ENCODE measurements around the gene NME7. TPM values are rescaled to one million over a fixed set of nuclear protein-coding genes. Genes with fewer than 3 reads are reported as not detected.

NME7 gene
- polyA plus RNA-seq, 5 donors = 46.7 to 86.5 (median 59.2) TPM

- DNase-seq = no peak
Observed at GRCh38 chr1:169160845-169161495, 206.6 kb downstream of the NME7 start.

DNA sequence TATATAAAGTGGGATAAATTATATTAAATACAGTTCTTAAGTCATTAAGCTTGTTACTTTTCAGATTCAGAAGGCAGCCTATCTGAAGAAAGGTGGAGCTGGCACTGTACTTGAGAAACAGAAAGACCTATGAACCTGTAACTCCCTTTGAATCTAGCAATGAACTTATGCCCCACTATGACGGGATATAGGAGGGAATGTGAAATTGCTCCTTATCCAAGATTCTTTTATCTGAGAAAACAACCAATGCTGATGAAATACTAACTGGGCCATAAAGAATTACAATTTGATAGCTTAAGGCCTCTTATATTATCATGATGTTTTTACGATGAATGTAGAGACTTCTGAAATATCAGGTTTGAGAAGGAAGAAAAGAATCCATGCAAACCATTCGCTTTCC lies 211.0 kb downstream of the NME7 start:
- DNase-seq = no peak

- DNase-seq = no peak
Observed at GRCh38 chr1:169155675-169156074, 211.9 kb downstream of the NME7 start.

DNA sequence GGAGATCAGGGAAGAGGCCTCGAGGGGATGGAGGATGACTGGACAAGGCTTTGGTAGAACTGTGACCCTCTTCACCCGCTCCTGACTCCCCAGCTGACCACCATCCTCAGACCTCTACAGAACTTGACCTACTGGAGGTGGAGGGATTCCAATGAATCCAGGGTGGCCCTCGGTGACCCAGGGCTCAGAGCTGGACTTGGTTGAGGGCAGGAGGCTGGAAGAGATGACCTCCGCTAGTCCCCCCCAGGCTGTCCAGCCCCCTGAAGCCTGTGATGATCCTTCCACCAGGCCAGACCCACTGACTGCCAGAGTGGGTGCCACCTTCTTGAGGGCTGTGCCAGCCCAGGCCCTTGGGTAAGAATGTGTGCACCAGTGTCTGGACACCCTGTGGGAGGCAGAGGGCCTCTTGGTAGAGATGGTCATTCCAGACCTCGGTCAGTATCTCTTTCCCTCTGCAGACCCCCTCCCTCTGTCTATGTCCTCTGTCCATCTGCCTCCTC lies 216.2 kb downstream of the NME7 start:
- DNase-seq = no peak

- DNase-seq = no peak
Observed at GRCh38 chr1:169150641-169151337, 216.8 kb downstream of the NME7 start.

DNA sequence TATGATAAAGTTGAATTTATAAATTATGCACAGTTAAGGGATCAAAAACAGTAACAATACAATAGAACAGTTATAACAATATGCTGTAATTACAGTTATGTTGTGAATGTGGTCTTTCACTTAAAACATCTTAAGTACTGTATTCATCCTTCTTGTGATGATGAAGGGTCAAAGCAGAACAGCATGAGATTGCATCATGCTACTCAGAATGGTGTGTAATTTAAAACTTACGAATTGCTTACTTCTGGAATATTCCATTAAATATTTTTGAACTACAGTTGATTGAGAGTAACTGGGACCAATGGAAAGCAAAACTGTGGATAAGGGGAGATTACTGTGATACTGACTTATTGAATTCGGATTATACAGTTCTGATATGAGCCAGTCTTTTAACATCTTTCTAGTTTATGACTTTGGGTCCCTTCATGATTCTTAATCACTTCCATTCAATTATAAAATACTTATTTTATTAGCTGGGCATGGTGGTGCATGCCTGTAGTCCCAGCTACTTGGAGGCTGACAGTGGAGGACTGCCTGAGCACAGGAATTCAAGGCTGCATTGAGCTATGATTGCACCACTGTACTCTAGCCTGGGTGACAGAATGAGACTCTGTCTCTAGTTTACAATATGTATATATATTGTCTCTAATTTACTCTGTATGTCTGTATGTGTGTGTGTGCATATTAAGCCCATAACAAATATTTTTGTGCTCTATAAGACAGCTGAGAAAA lies 217.9 kb downstream of the NME7 start:
- no peak for DNase-seq

GRCh38 chr1:169148472-169149252 lies 218.9 kb downstream of the NME7 start:
- no peak for DNase-seq

GRCh38 chr1:169146576-169147214 lies 220.9 kb downstream of the NME7 start:
- DNase-seq = no peak

DNA sequence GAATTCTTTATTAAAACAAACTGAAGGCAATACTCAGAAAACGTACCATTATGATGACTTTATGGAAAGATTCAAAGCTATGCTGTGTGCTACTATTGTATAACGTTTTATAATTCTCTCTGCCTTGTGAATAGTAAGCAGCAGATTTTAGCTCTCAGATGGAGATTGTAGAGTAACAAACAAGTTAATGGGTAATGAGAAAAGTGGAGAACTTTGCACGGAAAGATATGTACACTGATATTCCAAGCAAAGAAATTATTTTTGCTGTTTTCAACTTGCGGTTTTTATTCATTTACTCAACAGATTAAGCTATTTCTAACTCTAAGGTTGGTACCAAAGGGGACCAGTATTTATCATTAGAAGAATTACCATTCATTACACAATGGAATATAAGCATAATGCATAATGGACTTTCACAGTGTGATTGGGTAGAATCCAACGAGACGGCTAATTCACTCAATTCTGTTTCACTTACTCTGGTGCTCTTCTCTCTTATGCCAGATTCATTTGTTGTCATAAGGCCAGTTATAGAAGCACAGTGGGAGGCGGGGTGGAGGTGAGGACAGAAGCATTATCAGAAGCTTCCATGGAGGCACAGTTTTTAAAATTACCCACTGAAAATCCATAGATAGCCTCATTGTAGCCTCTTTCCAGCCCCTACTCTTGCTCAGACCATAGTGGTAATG lies 222.5 kb downstream of the NME7 start:
- no peak for DNase-seq

GRCh38 chr1:169143984-169144383 lies 223.6 kb downstream of the NME7 start:
- DNase-seq = no peak

- DNase-seq = no peak
Observed at GRCh38 chr1:169143346-169143745, 224.3 kb downstream of the NME7 start.

DNA sequence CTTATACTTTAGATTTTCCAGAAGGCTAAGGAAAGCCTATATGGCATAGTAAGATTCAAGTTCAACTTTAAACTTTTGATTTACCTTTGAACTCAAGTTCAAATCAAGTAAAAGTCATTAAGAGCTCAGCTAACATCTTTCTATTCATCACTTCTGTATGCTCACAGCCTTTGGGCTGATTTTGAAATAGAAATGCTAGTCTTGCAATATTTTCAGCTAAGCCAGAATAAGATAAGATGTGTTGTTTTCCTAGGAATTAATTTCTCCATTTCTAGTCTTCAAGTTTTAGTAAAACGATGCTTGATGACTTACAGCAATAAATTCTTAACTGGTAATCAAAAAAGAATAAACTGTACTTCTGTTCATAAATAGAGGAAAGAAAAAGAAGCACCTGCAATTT lies 225.5 kb downstream of the NME7 start:
- DNase-seq = no peak

DNA sequence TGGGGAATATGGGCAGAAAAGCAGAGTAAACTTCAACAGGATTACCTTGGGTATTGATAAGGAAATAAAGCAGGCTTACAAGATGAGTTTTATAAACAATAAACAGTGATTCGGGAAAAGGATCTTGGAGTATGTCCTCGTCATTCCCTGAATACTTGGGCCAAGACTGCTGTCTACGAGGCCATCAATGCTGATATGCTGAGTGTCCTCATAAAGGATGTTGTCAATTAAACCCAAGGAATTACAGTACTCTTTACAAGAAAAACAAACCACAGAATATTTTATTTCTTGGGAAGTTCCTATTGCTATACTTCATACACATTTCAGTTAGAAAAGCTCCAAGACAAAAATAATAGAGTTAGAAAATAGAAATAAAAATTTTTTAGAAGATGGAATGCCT lies 226.2 kb downstream of the NME7 start:
- DNase-seq = no peak

DNA sequence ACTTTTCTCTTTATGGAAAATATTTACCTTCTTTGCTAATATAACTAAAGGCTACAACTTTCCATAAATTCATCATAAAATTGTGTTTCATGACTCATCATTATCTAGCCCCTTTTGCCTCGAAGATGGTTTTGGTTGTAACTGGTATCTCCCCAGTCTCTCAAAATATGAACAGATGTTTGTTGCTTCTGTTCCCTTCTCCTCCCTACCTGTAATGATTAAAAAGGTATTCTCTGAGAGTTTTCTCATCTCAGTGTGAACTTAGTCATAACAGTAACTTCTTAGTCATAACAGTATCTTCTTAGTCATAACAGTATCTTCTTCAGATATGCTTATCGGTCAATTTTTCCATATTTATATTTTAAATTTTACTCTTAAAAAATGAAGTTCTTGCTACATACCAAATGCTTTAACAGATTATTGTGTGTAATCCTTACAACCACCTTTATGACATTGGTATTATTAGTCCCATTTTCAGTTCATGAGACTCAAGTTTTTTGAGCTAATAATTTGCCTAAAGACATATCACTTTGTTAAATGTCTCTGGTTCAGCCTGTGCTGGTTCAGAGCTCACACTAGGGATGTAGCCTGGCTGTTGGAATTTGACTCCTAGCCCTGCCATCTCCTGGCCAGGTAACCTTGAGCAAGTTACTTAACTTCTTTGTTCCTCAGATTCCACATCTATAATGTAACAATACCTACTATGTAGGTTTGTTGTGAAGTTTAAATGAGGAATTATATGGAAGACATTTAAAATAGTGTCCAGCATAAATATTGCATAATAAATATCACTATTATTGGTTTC lies 228.5 kb downstream of the NME7 start:
- no peak for DNase-seq

DNA sequence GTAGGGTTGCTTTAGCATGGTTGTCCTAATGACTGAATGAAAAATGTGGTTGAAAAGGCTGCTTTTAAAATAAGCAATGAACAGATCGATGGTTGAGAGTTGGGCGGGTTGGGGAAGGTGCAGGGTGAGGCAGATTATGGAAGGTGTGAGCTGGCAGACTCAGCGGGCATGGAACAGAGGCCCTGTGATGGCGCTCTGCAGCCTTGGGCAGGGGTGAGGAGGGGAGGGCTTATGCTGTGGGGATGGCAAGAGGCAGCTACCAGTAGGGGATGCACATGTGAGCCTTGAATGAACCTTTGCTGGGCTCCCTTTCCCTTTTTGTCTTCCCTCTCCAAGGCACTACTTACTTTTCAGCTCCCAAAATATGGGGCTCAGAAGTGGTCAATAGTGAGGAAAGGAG lies 230.2 kb downstream of the NME7 start:
- no peak for DNase-seq

DNA sequence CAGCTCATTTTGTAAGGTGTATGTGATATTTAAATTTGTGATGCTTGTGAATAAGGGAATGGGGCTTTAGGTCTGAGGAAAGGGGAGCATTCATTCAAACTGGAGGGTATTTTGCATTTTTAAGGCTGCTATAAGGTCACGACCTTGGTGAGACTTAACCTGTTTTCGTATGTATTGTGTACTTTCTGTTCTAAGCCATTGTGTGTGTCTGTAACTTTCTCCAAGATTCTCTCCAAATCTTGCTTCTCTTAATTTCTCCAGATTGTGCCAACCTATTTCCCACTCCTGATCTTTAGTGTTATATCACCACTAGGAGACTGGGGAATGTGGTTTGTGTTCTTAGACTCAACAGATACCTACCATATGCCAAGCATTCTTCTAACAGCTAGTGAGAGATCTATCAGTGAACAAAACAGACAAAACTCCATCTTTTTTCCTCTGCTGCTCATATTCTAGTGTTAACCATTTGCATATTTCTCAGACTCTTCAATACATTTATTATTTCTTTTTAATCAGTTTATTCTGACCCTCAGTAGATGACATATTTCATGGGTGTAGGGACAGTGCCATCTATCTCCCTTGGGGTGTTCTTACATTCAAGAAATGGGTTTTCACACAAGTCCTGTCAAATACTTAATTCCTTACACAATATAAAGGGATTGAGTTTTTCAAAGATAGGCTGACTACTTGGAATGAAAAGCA lies 233.6 kb downstream of the NME7 start:
- no peak for DNase-seq

GRCh38 chr1:169133228-169133576 lies 234.4 kb downstream of the NME7 start:
- DNase-seq = no peak

DNA sequence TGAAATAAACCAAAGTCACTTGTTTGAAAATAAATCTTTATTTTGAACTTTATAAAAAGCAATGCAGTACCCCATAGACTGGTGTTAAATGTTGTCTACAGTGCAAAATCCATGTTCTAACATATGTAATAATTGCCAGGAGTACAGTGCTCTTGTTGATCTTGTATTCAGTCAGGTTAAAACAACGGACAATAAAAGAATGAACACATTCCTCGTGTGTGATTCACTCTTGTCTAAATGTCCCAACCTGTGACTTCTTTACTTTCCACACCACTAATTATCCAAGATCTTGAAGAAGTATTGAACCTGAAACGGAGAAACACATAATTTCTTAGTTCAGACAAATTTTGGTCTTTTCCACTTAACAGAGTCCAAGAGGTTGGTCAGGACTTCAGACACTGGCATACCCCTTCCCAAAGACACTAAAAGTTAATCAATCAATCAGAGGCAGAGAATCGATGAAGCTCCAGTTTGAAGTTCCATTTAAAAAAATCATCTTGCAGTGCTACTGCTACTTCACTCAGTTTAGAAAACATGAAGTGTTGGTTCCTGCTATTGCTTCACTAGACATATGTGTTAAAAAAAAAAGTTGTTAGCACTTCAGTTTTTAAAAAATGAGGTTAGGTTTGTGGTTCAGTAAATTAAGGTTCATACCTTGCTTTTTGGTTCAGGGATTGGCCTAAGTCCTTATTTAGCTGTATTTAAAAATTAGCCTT lies 234.9 kb downstream of the NME7 start:
- no peak for DNase-seq

DNA sequence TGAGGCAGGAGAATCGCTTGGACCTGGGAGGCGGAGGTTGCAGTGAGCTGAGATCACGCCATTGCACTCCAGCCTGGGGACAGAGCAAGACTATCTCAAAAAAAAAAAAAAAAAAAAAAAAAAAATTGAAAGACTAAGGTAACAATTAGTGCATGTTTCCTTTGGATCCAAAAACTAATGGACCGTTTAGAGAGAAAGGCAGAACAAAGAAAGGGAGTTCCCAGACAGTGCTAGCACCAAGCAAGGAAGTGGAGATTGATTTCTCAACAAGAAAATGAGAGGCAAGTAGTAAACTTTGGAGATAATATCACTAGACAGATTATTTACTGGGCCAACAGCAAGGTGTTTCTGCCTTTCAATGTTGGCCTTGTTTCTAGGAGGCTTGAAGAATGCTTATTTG lies 236.9 kb downstream of the NME7 start:
- no peak for DNase-seq
